ENCODE results near the gene CDC26. TPM values are rescaled to one million over a fixed set of nuclear protein-coding genes. Genes with fewer than 3 reads are reported as not detected.

CDC26 gene
- total RNA-seq, 2 experiments from 2014 or later, result 29.9 to 39.9 TPM

- Histone ChIP-seq H3K9me2 (ENCODE audit: insufficient read depth, low read length) (no peaks in the 10 kb centered on the region), H3K36me3 (ENCODE audit: insufficient read depth, low read length) (peaks cover 71% of the 10 kb centered on the region)
- POLR2A ChIA-PET, result interaction anchor here (1.3 kb wide), 1 partner anchor 134 kb away, joined by 3 read pairs; no protein-coding TSS in a partner anchor
These were observed 6.0 kb downstream of the CDC26 start for GRCh38 chr9:113269355-113269754.

DNA sequence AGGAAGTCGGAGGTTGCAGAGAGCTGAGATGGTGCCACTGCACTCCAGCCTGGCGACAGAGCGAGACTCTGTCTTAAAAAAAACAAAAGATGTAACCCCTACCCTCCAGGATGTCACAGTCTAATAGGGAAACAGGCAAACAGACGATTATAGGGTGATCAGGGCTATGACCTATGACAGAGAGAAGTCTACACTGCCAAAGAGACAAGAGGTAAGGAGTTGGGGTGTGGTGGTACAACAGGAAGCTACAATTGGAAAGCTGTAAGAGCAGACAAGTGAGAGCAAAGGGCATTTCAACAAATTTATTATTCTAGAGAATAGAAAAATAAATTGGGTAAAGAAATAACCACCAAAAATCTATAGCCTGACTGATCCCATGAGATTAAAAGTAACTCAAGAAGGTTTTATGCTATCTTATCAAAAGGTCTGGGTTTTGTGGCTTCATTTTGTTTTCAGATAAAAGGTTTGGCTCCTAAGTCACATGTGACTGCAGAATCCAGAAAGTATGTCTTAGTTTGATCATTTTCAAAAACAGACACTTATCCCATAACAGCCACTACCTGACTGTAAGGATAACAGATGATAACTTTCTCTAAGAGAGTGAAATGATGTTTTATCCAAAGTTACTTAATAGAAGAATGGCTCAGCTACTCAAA, 7.3 kb downstream of the CDC26 start:
- TF ChIP-seq, protein P1, sequence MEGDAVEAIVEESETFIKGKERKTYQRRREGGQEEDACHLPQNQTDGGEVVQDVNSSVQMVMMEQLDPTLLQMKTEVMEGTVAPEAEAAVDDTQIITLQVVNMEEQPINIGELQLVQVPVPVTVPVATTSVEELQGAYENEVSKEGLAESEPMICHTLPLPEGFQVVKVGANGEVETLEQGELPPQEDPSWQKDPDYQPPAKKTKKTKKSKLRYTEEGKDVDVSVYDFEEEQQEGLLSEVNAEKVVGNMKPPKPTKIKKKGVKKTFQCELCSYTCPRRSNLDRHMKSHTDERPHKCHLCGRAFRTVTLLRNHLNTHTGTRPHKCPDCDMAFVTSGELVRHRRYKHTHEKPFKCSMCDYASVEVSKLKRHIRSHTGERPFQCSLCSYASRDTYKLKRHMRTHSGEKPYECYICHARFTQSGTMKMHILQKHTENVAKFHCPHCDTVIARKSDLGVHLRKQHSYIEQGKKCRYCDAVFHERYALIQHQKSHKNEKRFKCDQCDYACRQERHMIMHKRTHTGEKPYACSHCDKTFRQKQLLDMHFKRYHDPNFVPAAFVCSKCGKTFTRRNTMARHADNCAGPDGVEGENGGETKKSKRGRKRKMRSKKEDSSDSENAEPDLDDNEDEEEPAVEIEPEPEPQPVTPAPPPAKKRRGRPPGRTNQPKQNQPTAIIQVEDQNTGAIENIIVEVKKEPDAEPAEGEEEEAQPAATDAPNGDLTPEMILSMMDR (conservative IDR thresholded peaks at IDR 0.05; ENCODE audit: low read length), result no peak
- TF ChIP-seq EZH2phosphoT487 (IDR thresholded peaks at IDR 0.05; ENCODE audit: borderline replicate concordance, low read depth, low read length), result no peak
- H2AFZ ChIP-seq (ENCODE audit: low read length), result no peak overlapping the region
- H3K4me1 ChIP-seq (ENCODE audit: insufficient read depth, low read length, poor library complexity, severe bottlenecking), result no peaks in the 10 kb centered on the region
- no peaks in the 10 kb centered on the region for H3K79me2 ChIP-seq (ENCODE audit: insufficient read depth, low read depth, low read length)
- DNase-seq (ENCODE audit: low spot score), result no peak
- H3K36me3 ChIP-seq (ENCODE audit: insufficient read depth, low read length), result peaks cover 66% of the 10 kb centered on the region
- H4K20me1 ChIP-seq (ENCODE audit: insufficient read depth, low read length), result no peaks in the 10 kb centered on the region
- CTCF ChIA-PET (ENCODE audit: unreplicated experiment), result no interaction called here
- BruUV-seq (replicated peaks), result no TSS peak
- H3K9me3 ChIP-seq (ENCODE audit: low read length), result no peaks in the 10 kb centered on the region
- no peak overlapping the region for H3K4me3 ChIP-seq (ENCODE audit: low read depth, low read length, poor library complexity, severe bottlenecking)
- H3K9me2 ChIP-seq (ENCODE audit: insufficient read depth, low read length), result no peaks in the 10 kb centered on the region
- H3K27ac ChIP-seq (ENCODE audit: low read depth, low read length, poor library complexity, severe bottlenecking), result no peak overlapping the region
- intact Hi-C loops (cut with micrococcal nuclease; ENCODE audit: unreplicated experiment), result no loop called here
- POLR2A ChIA-PET, result no interaction called here
- H3K4me2 ChIP-seq (ENCODE audit: low read length), result no peak overlapping the region

More at GRCh38 chr9:113269355-113269754, 6.0 kb downstream of the CDC26 start:
- peaks cover 5% of the 10 kb centered on the region; the same call in 1 of the 2 replicates for H4K20me1 ChIP-seq (ENCODE audit: insufficient read depth, low read length)
- no peak overlapping the region for H3K27ac ChIP-seq (ENCODE audit: low read depth, low read length, poor library complexity, severe bottlenecking)
- H3K4me3 ChIP-seq (ENCODE audit: low read depth, low read length, poor library complexity, severe bottlenecking), result no peak overlapping the region
- CTCF ChIA-PET (ENCODE audit: unreplicated experiment), result interaction anchor here (1.1 kb wide), 1 partner anchor 141 kb away, joined by 3 read pairs; no protein-coding TSS in a partner anchor
- no TSS peak for BruUV-seq (replicated peaks)
- H2AFZ ChIP-seq (ENCODE audit: low read length), result no peak overlapping the region
- TF ChIP-seq, protein P1 (conservative IDR thresholded peaks at IDR 0.05; ENCODE audit: low read length), result no peak
- no peak for TF ChIP-seq EZH2phosphoT487 (IDR thresholded peaks at IDR 0.05; ENCODE audit: borderline replicate concordance, low read depth, low read length)
- H3K79me2 ChIP-seq (ENCODE audit: insufficient read depth, low read depth, low read length), result peaks cover 11% of the 10 kb centered on the region; the same call in 1 of the 2 replicates
- DNase-seq (ENCODE audit: low spot score), result no peak
- intact Hi-C loops (cut with micrococcal nuclease; ENCODE audit: unreplicated experiment), result no loop called here
- H3K4me1 ChIP-seq (ENCODE audit: insufficient read depth, low read length, poor library complexity, severe bottlenecking), result peaks cover 7% of the 10 kb centered on the region
- no peak overlapping the region for H3K4me2 ChIP-seq (ENCODE audit: low read length)
- H3K9me3 ChIP-seq (ENCODE audit: low read length), result no peaks in the 10 kb centered on the region

GRCh38 chr9:113266174-113266573, 9.2 kb downstream of the CDC26 start:
- Histone ChIP-seq H3K79me2 (ENCODE audit: insufficient read depth, low read depth, low read length) (no peaks in the 10 kb centered on the region), H3K36me3 (ENCODE audit: insufficient read depth, low read length) (peaks cover 54% of the 10 kb centered on the region), H2AFZ (ENCODE audit: low read length) (no peak overlapping the region), H3K27ac (ENCODE audit: low read depth, low read length, poor library complexity, severe bottlenecking) (no peak overlapping the region), H3K4me1 (ENCODE audit: insufficient read depth, low read length, poor library complexity, severe bottlenecking) (no peaks in the 10 kb centered on the region), H4K20me1 (ENCODE audit: insufficient read depth, low read length) (no peaks in the 10 kb centered on the region), H3K9me2 (ENCODE audit: insufficient read depth, low read length) (no peaks in the 10 kb centered on the region), H3K4me2 (ENCODE audit: low read length) (no peak overlapping the region), H3K4me3 (ENCODE audit: low read depth, low read length, poor library complexity, severe bottlenecking) (no peak overlapping the region), H3K9me3 (ENCODE audit: low read length) (no peaks in the 10 kb centered on the region)
- TF ChIP-seq, protein P1 (conservative IDR thresholded peaks at IDR 0.05; ENCODE audit: low read length), result no peak
- no peak for TF ChIP-seq EZH2phosphoT487 (IDR thresholded peaks at IDR 0.05; ENCODE audit: borderline replicate concordance, low read depth, low read length)
- ChIA-PET CTCF (ENCODE audit: unreplicated experiment) (no interaction called here), POLR2A (interaction anchor here (1.2 to 2.0 kb wide), 2 partner anchors 9 to 12 kb away, joined by 3 to 4 read pairs; no protein-coding TSS in a partner anchor)
- DNase-seq (ENCODE audit: low spot score), result no peak
- intact Hi-C loops (cut with micrococcal nuclease; ENCODE audit: unreplicated experiment), result no loop called here
- BruUV-seq (replicated peaks), result no TSS peak

Data from OCI-LY7 (cell line).